ENCODE measurements around the gene GDF7.

- no peak for TF ChIP-seq POLR2A (IDR thresholded peaks at IDR 0.05; ENCODE audit: low read depth, low read length)
- TF ChIP-seq EZH2 (IDR thresholded peaks at IDR 0.05; ENCODE audit: borderline replicate concordance, low read depth, low read length, severe bottlenecking), result no peak
These were observed 37.3 kb upstream of the GDF7 start for GRCh38 chr2:20629581-20630171.
